HEK293T (cell line): ENCODE data around the gene TMPRSS9.

ENCODE experiments used
- CTCF ChIA-PET: fragments of 350-600 bp; formaldehyde crosslinking; extraction: SDS; loops from one replicate; lab custom pipeline; 2021; ENCODE audit warnings: antibody characterized with exemption, inconsistent platforms; lab: Yijun Ruan, JAX
- POLR2A ChIA-PET: fragments of 350-600 bp; formaldehyde crosslinking; extraction: SDS; loops from one replicate; lab custom pipeline; 2020; ENCODE audit warnings: antibody characterized with exemption, inconsistent platforms; lab: Yijun Ruan, JAX
- DNase-seq: peaks from one replicate; pipeline ENCODE4 v3.0.0; 2012; ENCODE audit warnings: mixed read lengths; ENCODE audit errors: extremely low spot score
- ARNT ChIP-seq: fragments of 450-650 bp; IDR thresholded peaks from 2 replicates; pipeline ENCODE4 v1.6.1; 2017; ENCODE audit warnings: mild to moderate bottlenecking
- BHLHE40 ChIP-seq: fragments of 450-650 bp; IDR thresholded peaks from 2 replicates; pipeline ENCODE4 v1.6.1; 2016; ENCODE audit warnings: mild to moderate bottlenecking, moderate library complexity, borderline replicate concordance
- CTBP1 ChIP-seq: fragments of 450-650 bp; IDR thresholded peaks from 2 replicates; pipeline ENCODE4 v1.6.1; 2016; ENCODE audit warnings: borderline replicate concordance
- ELF4 ChIP-seq: fragments of 450-650 bp; IDR thresholded peaks from 2 replicates; pipeline ENCODE4 v1.6.1; 2017; ENCODE audit warnings: antibody characterized with exemption
- FOXA1 ChIP-seq: fragments of 450-650 bp; IDR thresholded peaks from 2 replicates; pipeline ENCODE4 v1.6.1; 2016; ENCODE audit warnings: mild to moderate bottlenecking
- FOXK2 ChIP-seq: fragments of 450-650 bp; IDR thresholded peaks from 2 replicates; pipeline ENCODE4 v1.6.1; 2016; ENCODE audit warnings: mild to moderate bottlenecking
- FOXM1 ChIP-seq: fragments of 450-650 bp; IDR thresholded peaks from 2 replicates; pipeline ENCODE4 v1.6.1; 2017; ENCODE audit warnings: mild to moderate bottlenecking, borderline replicate concordance
- HDGF ChIP-seq: fragments of 450-650 bp; IDR thresholded peaks from 2 replicates; pipeline ENCODE4 v1.6.1; 2017; ENCODE audit warnings: antibody characterized with exemption, borderline replicate concordance
- L3MBTL2 ChIP-seq: fragments of 450-650 bp; conservative IDR thresholded peaks from 2 replicates; pipeline ENCODE4 v1.6.1; 2016; ENCODE audit warnings: mild to moderate bottlenecking
- LEF1 ChIP-seq: fragments of 450-650 bp; IDR thresholded peaks from 2 replicates; pipeline ENCODE4 v1.6.1; 2017; ENCODE audit warnings: mild to moderate bottlenecking, borderline replicate concordance
- NFRKB ChIP-seq: fragments of 450-650 bp; IDR thresholded peaks from 2 replicates; pipeline ENCODE4 v1.6.1; 2016; ENCODE audit warnings: mild to moderate bottlenecking, moderate library complexity
- PKNOX1 ChIP-seq: fragments of 450-650 bp; IDR thresholded peaks from 2 replicates; pipeline ENCODE4 v1.6.1; 2016
- SP1 ChIP-seq: fragments of 450-650 bp; IDR thresholded peaks from 2 replicates; pipeline ENCODE4 v1.6.1; 2017
- SUZ12 ChIP-seq: fragments of 450-650 bp; IDR thresholded peaks from 2 replicates; pipeline ENCODE4 v1.6.1; 2016; ENCODE audit warnings: mild to moderate bottlenecking
- TARDBP ChIP-seq: fragments of 450-650 bp; IDR thresholded peaks from 2 replicates; pipeline ENCODE4 v1.6.1; 2016
- ZNF384 ChIP-seq: fragments of 450-650 bp; IDR thresholded peaks from 2 replicates; pipeline ENCODE4 v1.6.1; 2016

TMPRSS9 gene

GRCh38 chr19:2419754-2420153 lies 59.7 kb downstream of the TMPRSS9 start:
- DNase-seq, result no peak
- CTCF ChIA-PET, result no interaction called here
- POLR2A ChIA-PET, result no interaction called here
- TF ChIP-seq SUZ12, result no peak

- no peak for TF ChIP-seq CTBP1
- no peak for TF ChIP-seq L3MBTL2
- TF ChIP-seq ZNF384, result no peak
- no peak for TF ChIP-seq FOXM1
- no peak for TF ChIP-seq SP1
- no peak for TF ChIP-seq FOXA1
- no peak for TF ChIP-seq LEF1
- TF ChIP-seq SUZ12, result no peak
- no peak for TF ChIP-seq BHLHE40
- TF ChIP-seq HDGF, result no peak
- no peak for TF ChIP-seq NFRKB
- no peak for TF ChIP-seq TARDBP
- TF ChIP-seq ARNT, result no peak
- TF ChIP-seq FOXK2, result no peak
- ChIA-PET POLR2A (no interaction called here), CTCF (no interaction called here)
These were observed 60.4 kb downstream of the TMPRSS9 start for GRCh38 chr19:2420490-2420889.

GRCh38 chr19:2421581-2422306 lies 61.7 kb downstream of the TMPRSS9 start:
- no peak for DNase-seq
- CTCF ChIA-PET, result no interaction called here
- TF ChIP-seq ELF4 (no peak), FOXA1 (no peak), CTBP1 (no peak), FOXM1 (no peak), SUZ12 (no peak)
- POLR2A ChIA-PET, result no interaction called here

More at GRCh38 chr19:2420490-2420889, 60.4 kb downstream of the TMPRSS9 start:
- DNase-seq, result no peak

GRCh38 chr19:2423071-2423914 lies 63.2 kb downstream of the TMPRSS9 start:
- POLR2A ChIA-PET, result interaction anchor here (1.2 kb wide), 1 partner anchor 34 kb away, joined by 3 read pairs; the partner anchor contains the start of gene LMNB2

GRCh38 chr19:2423915-2424685 lies 64.0 kb downstream of the TMPRSS9 start:
- ChIA-PET POLR2A (interaction anchor here (1.2 kb wide), 1 partner anchor 33 kb away, joined by 3 read pairs; the partner anchor contains the start of gene LMNB2), CTCF (no interaction called here)
- DNase-seq, result no peak
- TF ChIP-seq FOXA1 (no peak), PKNOX1 (no peak), SP1 (no peak), CTBP1 (no peak), L3MBTL2 (no peak), FOXK2 (no peak), FOXM1 (no peak), HDGF (no peak), ELF4 (no peak), SUZ12 (no peak), TARDBP (no peak), ZNF384 (no peak)

More at GRCh38 chr19:2423071-2423914, 63.2 kb downstream of the TMPRSS9 start:
- CTCF ChIA-PET, result interaction anchor here (0.6 kb wide), 1 partner anchor 26 kb away, joined by 4 read pairs; no protein-coding TSS in a partner anchor
- TF ChIP-seq ZNF384 (no peak), TARDBP (no peak), SUZ12 (no peak), FOXK2 (no peak), FOXA1 (no peak), ARNT (no peak), NFRKB (no peak), L3MBTL2 (no peak), FOXM1 (no peak), PKNOX1 (no peak), LEF1 (no peak), HDGF (no peak), ELF4 (no peak), SP1 (no peak), CTBP1 (no peak), BHLHE40 (no peak)
- DNase-seq, result no peak
